NCI-H82 treated with DMSO at 0.1 percent for 48 hours (cell line): ENCODE data around the gene RNF224.

Source experiments
- DNase-seq: peaks from one replicate; lab custom pipeline; 2025; ENCODE audit not compliant: unreplicated experiment; lab: John Stamatoyannopoulos, UW

RNF224 gene

DNA sequence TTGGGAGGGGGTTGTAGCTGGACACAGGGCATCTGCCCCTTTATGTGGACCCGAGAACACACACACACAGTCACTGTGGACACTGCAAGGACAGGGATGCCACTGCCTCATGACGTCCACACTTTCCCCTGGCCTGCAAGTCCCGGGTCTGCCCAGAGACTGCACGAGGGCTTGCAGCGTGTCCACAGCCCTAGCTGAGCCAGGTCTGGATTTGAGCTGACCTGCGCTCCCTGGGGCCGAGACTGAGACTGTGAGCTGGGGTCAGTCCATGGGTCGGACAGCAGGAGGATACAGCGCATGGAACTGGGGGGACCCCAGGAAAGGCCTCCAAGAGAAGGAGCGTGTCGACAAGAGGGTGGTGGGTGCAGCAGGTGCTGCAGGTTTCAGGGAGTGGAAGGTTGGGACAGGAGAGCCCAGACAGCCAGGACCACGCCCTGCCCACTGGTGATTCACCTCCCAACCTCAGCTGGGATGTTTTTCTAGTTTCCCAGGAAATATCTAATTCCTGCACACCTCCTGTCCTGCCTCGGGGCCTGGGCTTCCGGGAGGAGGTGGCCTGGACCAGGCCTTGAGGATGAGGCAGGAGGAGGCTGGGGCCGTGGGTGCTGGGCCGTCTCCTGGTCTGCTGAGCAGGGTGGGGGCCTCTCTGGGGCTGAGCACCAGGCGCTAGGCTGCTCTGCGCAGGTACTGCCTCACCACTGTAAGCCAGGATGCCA is 806 bp upstream of the RNF224 start:
- DNase-seq: no peak

DNA sequence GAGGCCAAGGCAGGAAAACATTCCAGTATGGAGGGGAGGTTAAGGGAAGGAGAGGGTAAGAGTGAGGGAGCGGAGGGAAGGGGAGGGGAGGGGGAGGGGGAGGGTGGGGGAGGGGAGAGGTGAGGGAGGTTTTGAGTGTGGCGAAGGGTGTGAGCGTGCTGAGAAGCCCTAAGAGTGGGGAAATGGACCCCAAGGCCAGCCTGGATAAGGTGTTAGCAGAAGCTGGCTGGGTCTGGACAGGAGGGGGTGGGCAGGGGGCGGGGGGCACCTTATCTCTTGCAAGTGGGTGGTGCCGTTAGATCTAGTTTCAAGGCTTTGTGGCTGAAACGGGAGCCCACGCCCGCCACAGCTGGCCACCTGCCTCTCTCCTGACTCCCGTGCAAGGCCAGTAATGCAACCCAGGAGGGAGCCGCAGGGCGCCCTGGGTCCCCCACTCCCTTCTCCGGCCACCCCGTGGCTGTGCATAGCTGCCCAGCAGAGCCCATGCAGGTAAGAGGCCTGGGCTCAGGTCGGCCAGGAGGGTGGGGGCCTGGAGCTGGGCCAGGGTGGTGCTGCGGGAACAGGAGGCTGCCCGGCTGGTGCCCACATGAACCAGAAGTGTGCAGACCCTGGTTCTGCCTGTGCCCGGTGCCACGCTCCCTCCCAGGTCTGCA is 677 bp downstream of the RNF224 start:
- no peak for DNase-seq

DNA sequence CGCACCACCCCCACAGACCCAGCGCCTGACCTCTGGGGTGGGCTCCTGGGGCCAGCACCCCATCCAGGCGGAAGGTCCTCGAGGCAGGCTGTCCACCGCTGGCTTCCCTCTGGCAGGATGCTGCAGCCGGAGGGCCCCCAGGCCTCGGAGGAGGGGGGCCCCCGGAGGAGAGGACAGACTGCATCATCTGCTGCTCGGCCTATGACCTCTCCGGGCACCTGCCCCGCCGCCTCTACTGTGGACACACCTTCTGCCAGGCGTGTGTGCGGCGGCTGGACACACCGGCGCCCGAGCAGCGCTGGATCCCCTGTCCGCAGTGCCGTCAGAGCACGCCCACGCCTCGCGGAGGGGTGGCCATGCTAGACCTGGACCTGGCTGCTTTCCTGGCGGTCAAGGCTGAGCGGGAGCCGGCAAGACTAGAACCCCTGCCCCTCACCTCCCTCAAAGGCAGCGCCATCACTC is 1.2 kb downstream of the RNF224 start:
- DNase-seq: no peak

DNA sequence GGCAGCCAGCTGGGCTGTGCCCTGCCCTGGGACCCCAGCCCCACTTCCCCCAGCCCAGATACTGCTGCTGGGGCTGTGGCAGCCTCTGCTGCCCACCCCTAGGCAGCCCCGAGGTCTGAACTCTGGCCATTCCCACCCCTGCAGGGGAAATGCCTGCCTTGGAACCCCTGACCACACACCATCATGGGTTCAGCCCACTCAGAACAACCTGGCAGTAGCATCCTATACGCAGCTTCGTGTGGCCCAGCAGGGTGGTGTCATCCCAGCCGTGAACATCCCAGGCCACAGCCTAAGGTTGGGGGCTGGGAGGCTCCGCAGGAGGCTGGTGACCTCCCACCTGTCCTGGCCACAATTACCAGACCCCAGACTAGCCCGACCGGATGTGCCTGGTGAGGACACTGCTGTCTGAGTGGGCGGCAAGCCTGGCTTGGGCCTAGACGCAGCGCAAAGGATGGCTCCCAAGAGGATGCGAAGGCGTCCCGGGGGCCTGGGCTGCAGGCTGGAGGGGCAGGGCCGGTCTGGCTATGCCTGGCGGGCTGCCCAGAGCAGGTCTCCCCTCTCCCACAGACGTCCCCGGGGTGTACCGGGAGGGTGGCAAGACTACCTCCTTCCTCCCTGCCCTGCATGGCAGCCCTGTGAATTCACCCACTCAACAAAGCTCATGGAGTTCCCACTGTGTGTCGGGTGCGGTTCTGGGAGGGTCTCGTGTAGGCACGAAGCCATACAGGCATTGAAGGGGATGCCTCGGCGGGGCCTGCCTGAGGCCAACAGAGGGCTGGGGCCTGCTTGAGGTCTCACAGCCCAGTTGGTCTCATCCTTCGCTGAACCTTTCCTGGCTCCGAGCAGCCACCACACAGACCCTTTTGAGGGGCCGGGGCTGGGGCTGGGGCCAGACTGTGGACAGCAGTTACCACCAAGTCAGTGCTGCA is 1.9 kb downstream of the RNF224 start:
- DNase-seq: no peak

DNA sequence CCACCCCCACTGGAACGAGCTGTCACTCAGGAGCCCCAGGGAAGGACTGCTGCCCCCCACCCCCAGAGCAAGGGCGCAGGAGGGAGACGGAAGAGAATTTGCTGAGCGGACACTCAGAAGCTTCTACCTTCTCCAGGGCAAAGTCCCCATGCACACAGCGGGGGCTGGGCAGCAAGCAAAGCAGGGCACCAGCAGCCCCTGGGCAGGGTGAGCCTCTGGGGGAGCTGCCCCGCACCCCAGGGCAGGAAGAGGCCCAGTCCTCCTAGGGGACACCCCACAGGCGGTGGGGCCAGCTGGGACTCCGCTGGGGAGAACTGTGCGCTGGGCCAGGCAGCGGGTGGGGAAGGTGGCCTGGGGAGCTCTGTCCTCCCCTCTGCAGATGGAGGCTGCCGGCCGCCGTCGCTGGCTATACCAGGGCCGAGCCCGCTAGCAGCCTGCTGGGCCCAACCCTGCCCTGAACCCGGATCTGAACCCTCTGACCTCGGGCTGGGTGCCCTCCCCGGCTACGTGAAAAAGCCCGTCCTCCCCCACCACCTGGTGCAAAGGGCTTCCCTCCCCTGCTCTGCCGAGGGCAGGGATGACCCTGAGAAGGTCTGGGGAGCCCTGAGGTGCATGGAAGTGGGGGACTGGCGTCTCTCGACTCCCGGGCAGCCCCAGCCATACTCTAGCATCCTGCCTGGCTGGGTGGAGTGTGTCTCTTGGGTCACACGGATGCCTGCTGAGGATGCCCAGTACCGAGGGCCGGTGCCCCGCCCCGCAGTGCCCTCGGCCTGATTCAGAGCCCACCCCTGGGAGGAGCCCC is 2.8 kb downstream of the RNF224 start:
- no peak for DNase-seq

DNA sequence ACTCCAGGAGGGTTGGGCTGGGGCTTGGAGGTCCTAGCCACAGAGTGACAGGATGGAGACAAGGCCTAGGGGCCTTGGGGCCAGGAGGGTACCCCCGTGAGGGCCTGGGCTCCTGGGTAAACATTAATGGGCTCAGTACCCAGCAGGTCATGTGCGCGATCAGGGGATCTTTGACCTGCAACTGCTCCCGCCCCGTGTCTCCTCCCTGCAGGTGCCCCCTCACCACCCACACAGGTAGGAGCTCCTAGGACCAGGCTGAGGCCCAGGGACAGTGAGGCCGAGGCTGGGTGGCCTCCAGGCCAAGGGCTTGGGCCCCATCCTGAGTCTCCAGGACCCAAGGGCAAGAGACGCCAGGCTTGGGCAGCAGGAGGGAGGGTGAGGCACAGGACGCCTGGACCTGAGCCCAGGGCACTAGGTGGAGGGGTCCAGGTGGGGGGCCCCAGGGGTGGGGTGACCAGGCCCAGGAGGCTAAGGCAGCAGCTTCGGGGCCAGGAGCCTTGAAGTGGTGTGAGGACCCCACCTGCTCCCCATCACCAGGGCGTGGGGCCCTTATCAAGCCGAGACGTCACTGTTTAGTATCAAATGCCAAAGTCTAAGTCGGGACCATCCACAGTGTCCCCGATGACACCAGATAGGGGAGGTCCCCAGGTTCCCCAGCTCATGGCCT is 3.5 kb downstream of the RNF224 start, which contains the start of gene SLC34A3:
SLC34A3 (plus strand) TSS at position 197 of the 667 bp plus-strand sequence. CDS start 802 bp downstream, outside the sequence.
- DNase-seq: no peak

DNA sequence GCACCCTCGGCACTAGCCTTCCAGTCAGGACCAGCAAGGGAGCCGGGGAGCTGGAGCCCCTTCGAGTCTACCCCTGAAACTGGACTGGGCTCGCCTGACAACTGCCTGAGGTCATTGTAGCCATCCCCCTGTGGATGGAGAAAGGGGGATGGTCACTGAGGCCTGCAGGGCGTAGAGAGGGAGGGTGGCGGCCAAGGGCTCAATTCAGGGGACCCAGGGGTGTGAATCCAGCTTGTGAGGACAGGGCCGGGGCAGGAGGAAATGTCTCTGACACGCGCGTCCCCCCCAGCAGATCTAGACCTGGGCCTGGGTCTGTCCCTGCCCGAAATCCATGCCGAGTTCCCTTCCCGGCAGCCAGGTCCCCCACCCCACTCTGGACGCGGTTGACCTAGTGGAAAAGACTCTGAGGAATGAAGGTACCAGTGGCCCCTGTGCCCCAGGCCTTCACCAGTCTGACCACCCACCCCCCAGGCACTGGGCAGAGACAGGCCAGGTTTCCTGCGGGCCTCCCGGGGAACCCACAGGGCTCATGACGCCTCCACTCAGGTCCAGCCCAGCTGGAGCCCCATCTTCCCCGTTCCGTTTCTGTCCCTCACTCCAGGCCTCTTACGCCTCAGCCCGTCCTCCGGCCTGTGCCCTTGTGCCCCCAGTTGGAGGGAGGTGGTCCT is 4.2 kb downstream of the RNF224 start:
- DNase-seq: no peak

DNA sequence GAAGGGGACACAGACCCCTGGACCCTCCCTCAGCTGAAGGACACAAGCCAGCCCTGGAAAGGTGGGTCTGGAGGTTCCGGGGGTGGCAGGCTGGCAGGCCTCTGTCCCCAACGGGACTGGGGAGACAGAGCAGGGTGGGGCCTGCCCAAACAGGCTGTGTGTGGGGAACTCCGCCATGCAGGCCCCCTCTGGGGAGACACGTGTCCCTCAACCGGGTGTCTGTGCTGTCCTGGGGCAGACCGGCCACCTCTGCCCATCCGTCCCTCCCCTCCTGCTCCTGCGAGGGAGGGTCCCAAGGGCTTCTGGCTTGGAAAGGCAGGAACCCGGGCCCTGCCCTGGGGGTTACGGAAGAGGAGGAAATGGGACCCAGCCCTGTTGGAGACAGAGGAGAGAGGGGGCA is 4.8 kb downstream of the RNF224 start:
- DNase-seq: no peak

DNA sequence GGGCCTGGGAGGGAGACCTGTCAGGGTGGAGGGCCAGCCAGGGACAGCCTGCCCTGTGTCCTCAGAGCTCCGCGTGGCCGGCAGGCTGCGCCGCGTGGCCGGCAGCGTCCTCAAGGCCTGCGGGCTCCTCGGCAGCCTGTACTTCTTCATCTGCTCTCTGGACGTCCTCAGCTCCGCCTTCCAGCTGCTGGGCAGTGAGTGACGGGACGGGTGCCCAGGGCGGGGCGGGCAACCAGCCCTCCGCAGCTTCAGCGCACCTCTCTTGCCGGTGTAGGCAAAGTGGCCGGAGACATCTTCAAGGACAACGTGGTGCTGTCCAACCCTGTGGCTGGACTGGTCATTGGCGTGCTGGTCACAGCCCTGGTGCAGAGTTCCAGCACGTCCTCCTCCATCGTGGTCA is 5.2 kb downstream of the RNF224 start:
- DNase-seq: no peak

DNA sequence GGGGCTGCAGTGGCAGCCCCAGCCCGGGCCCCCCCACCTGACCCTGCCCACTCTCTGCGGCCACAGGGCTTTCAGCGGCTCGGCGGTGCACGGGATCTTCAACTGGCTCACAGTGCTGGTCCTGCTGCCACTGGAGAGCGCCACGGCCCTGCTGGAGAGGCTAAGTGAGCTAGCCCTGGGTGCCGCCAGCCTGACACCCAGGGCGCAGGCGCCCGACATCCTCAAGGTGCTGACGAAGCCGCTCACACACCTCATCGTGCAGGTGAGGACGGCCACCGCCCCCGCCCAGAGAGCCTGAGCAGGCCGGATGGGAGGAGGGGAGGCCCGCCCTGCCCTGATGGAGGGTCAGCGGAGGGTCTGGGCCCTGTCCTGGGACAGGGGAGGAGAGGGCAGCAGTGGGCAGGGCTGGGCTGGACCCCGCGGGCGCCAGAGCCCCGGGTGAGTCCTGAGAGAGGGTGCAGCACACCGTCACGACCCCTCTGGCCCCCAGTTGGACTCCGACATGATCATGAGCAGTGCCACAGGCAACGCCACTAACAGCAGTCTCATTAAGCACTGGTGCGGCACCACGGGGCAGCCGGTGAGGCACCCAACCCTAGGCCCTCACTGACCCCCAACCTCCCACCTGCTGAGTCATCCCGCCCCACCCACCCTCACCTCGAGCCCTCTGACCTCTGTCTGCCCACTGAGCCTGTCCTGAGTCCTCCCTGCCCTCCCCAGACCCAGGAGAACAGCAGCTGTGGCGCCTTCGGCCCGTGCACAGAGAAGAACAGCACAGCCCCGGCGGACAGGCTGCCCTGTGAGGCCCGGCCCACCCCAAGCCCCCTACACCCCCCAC is 6.1 kb downstream of the RNF224 start:
- no peak for DNase-seq

DNA sequence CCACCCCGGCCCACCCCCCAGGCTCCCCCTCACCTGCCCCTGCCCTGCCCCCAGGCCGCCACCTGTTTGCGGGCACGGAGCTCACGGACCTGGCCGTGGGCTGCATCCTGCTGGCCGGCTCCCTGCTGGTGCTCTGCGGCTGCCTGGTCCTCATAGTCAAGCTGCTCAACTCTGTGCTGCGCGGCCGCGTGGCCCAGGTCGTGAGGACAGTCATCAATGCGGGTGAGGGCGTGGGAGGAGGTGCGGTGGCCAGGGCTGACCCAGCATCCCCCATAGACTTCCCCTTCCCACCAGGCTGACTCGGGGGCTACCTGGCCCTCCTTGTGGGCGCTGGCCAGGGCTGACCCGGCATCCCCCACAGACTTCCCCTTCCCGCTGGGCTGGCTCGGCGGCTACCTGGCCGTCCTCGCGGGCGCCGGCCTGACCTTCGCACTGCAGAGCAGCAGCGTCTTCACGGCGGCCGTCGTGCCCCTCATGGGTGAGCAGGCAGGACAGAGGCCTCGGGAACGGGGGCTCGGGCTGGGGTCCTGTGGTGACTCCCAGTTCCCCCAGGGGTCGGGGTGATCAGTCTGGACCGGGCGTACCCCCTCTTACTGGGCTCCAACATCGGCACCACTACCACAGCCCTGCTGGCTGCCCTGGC is 6.9 kb downstream of the RNF224 start:
- DNase-seq: no peak

DNA sequence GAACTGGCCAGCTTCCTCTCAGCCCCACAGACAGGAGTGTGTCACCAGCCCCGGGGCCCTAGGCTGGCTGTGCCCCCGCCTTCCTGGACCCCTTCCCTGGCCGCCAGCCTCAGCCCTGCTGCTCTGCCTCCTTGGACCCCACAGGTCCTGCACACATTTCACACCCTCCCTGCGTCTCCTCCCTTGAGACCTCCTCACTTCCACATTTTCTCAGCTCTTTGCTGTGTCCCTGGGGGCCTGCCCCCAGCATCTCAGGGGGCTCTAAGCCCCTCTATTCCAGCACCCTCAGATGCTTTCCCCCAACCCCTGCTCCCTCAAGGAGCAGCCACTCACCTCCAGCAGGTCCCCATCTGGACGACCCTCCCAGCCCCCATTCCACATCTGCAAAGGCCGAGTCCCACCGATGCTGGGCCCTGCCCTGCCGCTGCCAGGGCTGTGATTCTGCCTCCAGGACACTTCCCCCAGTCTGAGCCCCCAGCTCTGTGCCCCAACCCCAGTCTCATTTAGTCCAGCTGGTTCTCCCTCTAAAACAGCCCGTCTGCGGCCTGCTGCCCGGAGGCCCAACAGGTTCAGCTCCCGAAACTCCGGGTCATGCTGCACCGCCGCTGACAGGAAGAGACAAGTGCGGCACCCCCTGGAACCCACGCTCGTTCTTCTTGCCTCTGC is 7.6 kb downstream of the RNF224 start:
- DNase-seq: no peak

DNA sequence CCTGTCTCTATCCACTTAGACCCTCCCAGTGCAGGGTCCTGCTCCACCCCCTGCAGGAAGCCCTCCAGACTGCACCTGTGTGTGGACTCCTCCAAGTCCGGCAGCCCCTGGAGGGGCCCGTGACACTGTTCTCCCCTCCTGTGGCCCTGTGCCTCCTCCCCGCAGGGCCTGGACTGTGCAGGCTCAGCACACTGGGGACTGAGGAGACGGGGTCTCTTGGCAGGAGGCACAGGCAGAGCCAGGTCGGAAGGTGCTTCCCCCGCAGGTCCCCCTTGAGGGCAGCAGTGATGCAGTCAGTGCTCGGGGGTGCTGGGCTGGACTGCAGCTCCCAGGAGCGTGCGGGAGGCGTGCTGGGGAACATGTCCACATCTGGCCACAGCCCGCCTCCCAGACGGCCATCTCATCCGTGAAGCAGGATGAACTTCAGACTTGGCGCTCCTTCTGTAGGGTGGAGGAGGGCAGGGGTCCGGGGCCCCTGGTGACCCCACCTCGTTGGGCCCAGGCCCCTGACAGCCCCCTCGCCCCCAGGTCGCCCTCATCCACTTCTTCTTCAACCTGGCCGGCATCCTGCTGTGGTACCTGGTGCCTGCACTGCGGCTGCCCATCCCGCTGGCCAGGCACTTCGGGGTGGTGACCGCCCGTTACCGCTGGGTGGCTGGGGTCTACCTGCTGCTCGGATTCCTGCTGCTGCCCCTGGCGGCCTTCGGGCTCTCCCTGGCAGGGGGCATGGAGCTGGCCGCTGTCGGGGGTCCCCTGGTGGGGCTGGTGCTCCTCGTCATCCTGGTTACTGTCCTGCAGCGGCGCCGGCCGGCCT is 8.3 kb downstream of the RNF224 start:
- DNase-seq: no peak

DNA sequence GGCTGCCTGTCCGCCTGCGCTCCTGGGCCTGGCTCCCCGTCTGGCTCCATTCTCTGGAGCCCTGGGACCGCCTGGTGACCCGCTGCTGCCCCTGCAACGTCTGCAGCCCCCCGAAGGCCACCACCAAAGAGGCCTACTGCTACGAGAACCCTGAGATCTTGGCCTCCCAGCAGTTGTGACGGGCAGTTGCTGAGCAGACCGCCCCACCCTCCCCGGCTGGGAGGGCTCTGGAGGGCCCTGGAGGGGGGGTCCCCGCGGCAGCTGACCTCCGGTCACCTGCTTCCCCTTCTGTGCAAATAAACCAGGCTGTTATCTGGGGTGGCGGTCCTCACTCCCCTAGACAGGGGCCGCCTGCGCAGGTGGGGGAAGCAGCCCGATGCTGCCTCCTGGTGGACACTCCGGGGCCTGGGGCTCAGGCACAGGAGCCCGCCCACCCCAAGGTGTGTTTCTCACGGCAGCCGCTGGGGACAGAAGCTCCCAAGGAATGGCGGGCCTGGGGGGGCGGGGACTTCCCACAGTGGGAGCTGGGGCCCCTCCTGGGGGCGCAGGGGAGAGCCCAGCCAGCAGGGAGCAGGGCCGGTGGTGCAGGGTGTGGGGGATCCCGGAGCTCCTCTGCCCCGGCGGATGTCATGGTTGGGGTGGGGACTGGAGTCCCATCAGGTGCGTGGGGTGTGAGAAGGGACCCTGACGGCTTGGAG is 9.1 kb downstream of the RNF224 start:
- peak; percentile 69 for DNase-seq

DNA sequence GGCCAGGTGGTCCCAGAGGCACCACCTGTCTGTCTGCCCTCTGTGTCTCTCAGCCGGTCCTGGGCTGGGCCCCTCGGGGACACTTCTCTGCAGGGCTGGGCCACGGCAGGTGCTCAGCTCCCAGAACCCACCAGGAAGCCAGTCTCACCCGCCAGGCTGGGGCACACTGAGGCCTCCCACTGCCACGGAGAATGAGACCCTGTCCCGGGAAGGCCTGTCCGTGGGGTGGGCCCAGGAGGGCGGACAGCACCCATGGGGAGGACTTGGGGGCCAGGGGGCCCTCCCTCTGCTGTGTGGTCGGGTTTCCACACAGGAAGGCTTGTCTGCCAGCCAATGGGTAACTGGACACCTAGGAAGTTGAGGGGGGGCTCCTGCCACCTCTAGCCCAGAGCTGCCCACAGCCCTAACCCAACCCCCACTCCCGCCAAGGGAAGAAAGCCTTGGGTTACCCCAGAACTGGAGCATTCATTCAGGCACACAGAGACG is 9.7 kb downstream of the RNF224 start:
- DNase-seq: no peak
